HG03196 (cell line): Measurements from ENCODE around the gene ASS1.

Experiments
- ATAC-seq: cut with Tn5 transposase; IDR thresholded peaks from one replicate; pipeline ENCODE4 v1.9.1; 2021; ENCODE audit not compliant: unreplicated experiment

Gene ASS1

GRCh38 chr9:130418776-130419175 lies 26.0 kb upstream of the ASS1 start:
- no peak for ATAC-seq

GRCh38 chr9:130419521-130420035 lies 25.2 kb upstream of the ASS1 start:
- no peak for ATAC-seq

GRCh38 chr9:130421154-130421801 lies 23.5 kb upstream of the ASS1 start:
- ATAC-seq = no peak

GRCh38 chr9:130421802-130422276 lies 22.9 kb upstream of the ASS1 start:
- ATAC-seq = no peak

GRCh38 chr9:130422546-130422945 lies 22.2 kb upstream of the ASS1 start:
- no peak for ATAC-seq

GRCh38 chr9:130423272-130423671 lies 21.5 kb upstream of the ASS1 start:
- no peak for ATAC-seq

GRCh38 chr9:130424595-130425454 lies 19.9 kb upstream of the ASS1 start:
- no peak for ATAC-seq

GRCh38 chr9:130425741-130426466 lies 18.9 kb upstream of the ASS1 start:
- no peak for ATAC-seq

GRCh38 chr9:130426467-130426773 lies 18.3 kb upstream of the ASS1 start:
- ATAC-seq = no peak

- ATAC-seq = no peak
Measured at GRCh38 chr9:130426883-130427282, 17.9 kb upstream of the ASS1 start.

- no peak for ATAC-seq
Measured at GRCh38 chr9:130427326-130427725, 17.4 kb upstream of the ASS1 start.

GRCh38 chr9:130428086-130428665 lies 16.6 kb upstream of the ASS1 start:
- no peak for ATAC-seq

- ATAC-seq = no peak
Measured at GRCh38 chr9:130429381-130429780, 15.4 kb upstream of the ASS1 start.

- no peak for ATAC-seq
Measured at GRCh38 chr9:130429831-130430230, 14.9 kb upstream of the ASS1 start.

GRCh38 chr9:130430232-130430631 lies 14.5 kb upstream of the ASS1 start:
- no peak for ATAC-seq

- no peak for ATAC-seq
Measured at GRCh38 chr9:130430734-130431535, 13.8 kb upstream of the ASS1 start.

- no peak for ATAC-seq
Measured at GRCh38 chr9:130431536-130432303, 13.0 kb upstream of the ASS1 start.

GRCh38 chr9:130432362-130432761 lies 12.4 kb upstream of the ASS1 start:
- no peak for ATAC-seq

- ATAC-seq = no peak
Measured at GRCh38 chr9:130432796-130433167, 12.0 kb upstream of the ASS1 start.
